GM21717 (cell line): ENCODE data around the gene GP1BB.
"Not testable (repeated sequence)": the region's sequence is repeated elsewhere in the genome, so short reads cannot be mapped to it uniquely, and the experiment has no call there.

Experiments
- ATAC-seq: cut with Tn5 transposase; IDR thresholded peaks from one replicate; pipeline ENCODE4 v1.9.1; 2021; ENCODE audit warnings: mild to moderate bottlenecking, moderate library complexity; ENCODE audit not compliant: unreplicated experiment

Gene GP1BB

GRCh38 chr22:19723232-19723982, at the start of gene GP1BB:
GP1BB (plus strand) TSS chr22:19723539; CDS start chr22:19723570, 31 bp downstream.
- no peak for ATAC-seq

- no peak for ATAC-seq
Measured at GRCh38 chr22:19673660-19674059, 49.7 kb upstream of the GP1BB start.

DNA sequence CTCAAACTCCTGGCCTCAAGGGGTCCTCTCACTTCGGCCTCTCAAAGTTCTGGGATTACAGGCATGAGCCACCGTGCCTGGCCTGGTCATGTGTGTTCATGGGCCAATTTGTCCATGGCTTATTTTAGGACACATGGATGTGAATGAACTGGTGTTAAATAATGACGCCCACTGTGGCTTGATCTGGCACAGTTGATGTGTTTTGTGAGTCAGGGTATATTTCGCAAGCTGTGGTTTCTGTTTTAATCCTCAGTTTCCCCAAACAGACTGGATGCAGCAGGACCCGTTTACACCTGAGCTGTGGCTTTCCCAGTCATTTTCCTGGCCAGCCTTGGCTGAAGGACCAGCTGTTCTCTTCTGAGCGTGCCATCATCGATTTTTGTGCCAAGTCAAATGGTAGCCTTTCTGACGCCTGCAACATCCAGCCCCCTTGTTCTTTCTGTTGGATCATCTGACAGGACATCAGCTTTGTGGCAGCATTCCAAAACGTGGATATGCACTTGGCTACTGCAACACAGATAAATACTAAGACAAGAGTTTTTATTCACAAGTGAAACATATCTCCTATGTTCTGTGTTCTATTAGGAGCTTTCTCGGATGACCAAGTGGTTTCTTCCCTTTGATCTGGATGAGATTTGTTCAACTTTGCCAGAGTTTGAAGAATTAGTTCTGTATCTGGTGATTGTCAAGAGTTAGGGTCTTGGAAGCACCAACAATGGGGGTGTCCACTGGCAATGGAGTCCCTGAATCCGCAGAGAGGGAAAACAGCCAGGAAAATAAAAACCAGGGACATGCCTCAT, 49.0 kb upstream of the GP1BB start:
- ATAC-seq, result no peak

DNA sequence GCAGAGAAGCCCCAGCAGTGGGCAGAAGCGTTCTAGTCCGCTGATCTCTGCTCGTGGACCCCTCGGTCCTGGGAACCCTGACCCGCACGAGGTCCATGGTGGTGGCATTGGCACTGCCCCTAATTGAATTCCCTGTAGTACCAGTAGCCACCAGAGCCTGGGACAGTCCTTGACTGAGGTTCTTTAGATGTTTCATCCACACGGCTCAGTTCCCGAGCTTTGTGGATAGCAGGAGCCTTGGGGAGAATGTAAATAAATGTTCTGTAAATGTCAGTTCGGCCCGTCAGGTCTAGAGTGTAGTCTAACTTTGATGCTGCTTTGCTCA, 48.4 kb upstream of the GP1BB start:
- no peak for ATAC-seq

- no peak for ATAC-seq
Measured at GRCh38 chr22:19675428-19675827, 47.9 kb upstream of the GP1BB start.

DNA sequence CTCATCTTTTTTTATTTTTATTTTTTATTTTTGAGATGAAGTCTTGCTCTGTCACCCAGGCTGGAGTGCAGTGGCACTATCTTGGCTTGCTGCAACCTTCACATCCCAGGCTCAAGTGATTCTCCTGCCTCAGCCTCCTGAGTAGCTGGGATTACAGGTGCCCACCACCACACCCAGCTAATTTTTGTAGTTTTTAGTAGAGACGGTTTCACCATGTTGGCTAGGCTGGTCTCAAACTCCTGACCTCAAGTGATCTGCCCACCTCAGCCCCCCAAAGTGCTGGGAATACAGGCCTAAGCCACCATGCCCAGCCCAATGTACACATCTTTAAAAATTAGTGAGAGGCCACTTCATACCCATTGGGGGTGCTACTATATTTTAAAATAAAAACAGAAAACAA, 46.9 kb upstream of the GP1BB start:
- ATAC-seq, result not testable (repeated sequence)

GRCh38 chr22:19678949-19679521, 44.3 kb upstream of the GP1BB start:
- no peak for ATAC-seq

- ATAC-seq, result no peak
Measured at GRCh38 chr22:19679522-19680101, 43.7 kb upstream of the GP1BB start.

DNA sequence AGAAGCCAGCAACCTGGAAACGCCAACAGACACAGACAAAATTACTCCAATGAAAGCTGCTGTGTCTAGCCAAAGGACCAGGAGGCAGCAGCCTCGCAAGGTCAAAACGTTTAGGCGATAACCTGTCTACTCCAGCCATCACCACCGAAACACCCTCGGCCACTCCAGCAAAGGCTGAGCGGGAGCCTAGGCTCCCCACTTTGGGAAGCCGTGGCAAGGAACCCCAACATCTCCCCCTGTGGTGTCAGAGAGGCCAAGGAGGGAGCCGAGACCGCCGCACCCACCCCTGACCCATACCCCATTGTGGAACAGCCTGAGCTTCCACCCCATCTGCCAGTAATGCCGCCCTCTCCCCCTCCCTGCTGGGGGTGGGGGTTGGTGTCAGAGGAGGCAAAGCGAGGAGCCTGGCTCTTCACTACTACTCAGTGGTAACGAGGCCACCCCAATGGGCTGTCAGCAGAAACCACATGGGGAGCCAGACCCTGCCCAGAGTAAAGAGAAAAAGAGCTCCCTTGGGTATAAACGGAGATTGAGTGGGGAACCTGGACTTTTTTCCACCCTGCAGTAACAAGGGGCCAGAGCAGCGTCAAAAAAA, 43.0 kb upstream of the GP1BB start:
- no peak for ATAC-seq

GRCh38 chr22:19680911-19681862, 42.2 kb upstream of the GP1BB start:
- ATAC-seq, result no peak

DNA sequence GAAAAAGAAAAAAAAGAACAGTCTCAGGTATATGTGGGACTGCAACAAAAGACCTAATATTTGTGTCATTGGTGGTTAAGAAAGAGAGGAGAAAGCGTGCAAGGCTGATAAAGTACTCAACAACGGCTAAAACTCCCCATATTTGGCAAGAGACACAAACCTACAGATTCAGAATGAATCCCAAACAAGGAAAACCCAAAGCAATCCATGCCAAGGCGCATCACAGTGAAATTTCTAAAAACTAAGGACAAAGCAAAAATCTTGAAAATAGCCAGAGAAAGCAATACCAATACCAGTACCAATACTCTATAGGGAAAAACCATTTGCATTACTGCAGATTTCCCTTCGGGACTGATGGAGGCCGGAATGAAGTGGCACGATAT, 41.5 kb upstream of the GP1BB start:
- ATAC-seq, result no peak

DNA sequence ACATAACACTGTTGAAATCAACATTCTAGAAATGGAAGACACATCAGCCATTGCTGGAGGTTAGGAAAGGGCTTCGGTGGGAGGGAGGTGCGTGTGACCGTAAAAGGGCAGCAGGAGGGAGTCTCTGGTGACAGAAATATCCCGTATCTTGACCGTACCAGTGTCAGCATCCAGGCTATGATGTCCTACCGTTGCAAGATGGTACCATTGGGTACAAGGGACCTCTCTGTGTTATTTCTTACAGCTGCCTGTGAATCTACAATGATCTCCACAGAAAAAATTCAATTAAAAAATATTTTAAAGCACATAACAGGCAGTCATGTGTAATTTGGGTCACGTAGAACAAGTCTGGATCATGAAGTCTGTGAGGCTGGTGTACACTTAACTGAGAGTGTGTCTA, 36.4 kb upstream of the GP1BB start:
- ATAC-seq, result no peak

GRCh38 chr22:19687561-19688300, 35.6 kb upstream of the GP1BB start:
- no peak for ATAC-seq

- no peak for ATAC-seq
Measured at GRCh38 chr22:19688301-19689290, 34.7 kb upstream of the GP1BB start.

DNA sequence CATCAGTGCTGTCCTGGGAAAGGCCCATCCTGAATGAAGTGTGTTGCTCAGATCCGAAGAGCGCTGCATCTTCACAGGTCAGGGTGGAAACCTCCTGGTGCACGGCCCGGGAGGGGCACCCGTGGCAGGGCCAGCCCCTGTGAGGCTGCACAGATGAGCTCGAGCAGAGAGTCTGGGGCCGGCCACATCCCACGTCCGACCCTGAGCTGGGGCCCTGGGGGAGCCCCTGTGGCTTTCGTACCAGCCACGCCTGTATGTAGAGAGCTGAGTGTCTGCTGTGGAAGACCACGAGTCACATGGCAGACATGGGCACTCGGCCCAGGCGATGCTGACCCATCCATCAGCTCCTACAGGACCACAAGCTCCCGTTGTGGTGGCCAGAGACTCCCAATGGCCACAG, 33.9 kb upstream of the GP1BB start:
- ATAC-seq, result no peak

- ATAC-seq, result no peak
Measured at GRCh38 chr22:19691007-19691720, 32.2 kb upstream of the GP1BB start.

- no peak for ATAC-seq
Measured at GRCh38 chr22:19691721-19692341, 31.5 kb upstream of the GP1BB start.
